CD4-positive, alpha-beta T cell treated with Interleukin-17A for 1 hour (primary cell): ENCODE measurements around the gene CERK.
A peak's percentile ranks its signal among the peaks of the same experiment; 100 is the strongest.
"Not testable (repeated sequence)": the region's sequence is repeated elsewhere in the genome, so short reads cannot be mapped to it uniquely, and the experiment has no call there.

Experiments used
- DNase-seq: peaks from one replicate; pipeline ENCODE4 v3.0.0-alpha.2; 2020

CERK gene

GRCh38 chr22:46748206-46748907 is 10.3 kb upstream of the CERK start:
- no peak for DNase-seq

- no peak for DNase-seq
These were observed 9.6 kb upstream of the CERK start for GRCh38 chr22:46747646-46748045.

- DNase-seq, result no peak
These were observed 8.6 kb upstream of the CERK start for GRCh38 chr22:46746620-46747019.

- no peak for DNase-seq
These were observed 8.1 kb upstream of the CERK start for GRCh38 chr22:46746192-46746591.

- DNase-seq, result no peak
These were observed 6.5 kb upstream of the CERK start for GRCh38 chr22:46744581-46744980.

- no peak for DNase-seq
These were observed 4.6 kb upstream of the CERK start for GRCh38 chr22:46742576-46743221.

- DNase-seq, result no peak
These were observed 4.0 kb upstream of the CERK start for GRCh38 chr22:46741974-46742519.

GRCh38 chr22:46740910-46741780 is 3.1 kb upstream of the CERK start:
- no peak for DNase-seq

- peak; percentile 79 for DNase-seq
These were observed 1.2 kb upstream of the CERK start for GRCh38 chr22:46739094-46739870.

- peak; percentile 15 for DNase-seq
These were observed 618 bp upstream of the CERK start for GRCh38 chr22:46738647-46739093.

- DNase-seq, result peak; percentile 55
These were observed 712 bp downstream of the CERK start for GRCh38 chr22:46737105-46737975.

- no peak for DNase-seq
These were observed 1.3 kb downstream of the CERK start for GRCh38 chr22:46736705-46737104.

- DNase-seq, result no peak
These were observed 2.1 kb downstream of the CERK start for GRCh38 chr22:46735747-46736608.

GRCh38 chr22:46734830-46735453 is 3.1 kb downstream of the CERK start:
- DNase-seq, result peak; percentile 80

GRCh38 chr22:46734213-46734722 is 3.8 kb downstream of the CERK start:
- not testable (repeated sequence) for DNase-seq

- DNase-seq, result no peak
These were observed 5.5 kb downstream of the CERK start for GRCh38 chr22:46732513-46732912.

GRCh38 chr22:46732041-46732379 is 6.0 kb downstream of the CERK start:
- DNase-seq, result no peak

GRCh38 chr22:46731246-46732040 is 6.6 kb downstream of the CERK start:
- DNase-seq, result no peak
